HepG2 (cell line): Measurements from ENCODE around the gene PPP1R9B. TPM values are rescaled to one million over a fixed set of nuclear protein-coding genes. Genes with fewer than 3 reads are reported as not detected.

Source experiments
- ATAC-seq: fragments of 200-7000 bp; cut with Tn5 transposase; 3 replicates; pipeline ENCODE4 v1.9.1; 2020; ENCODE audit warnings: mild to moderate bottlenecking, moderate library complexity
- BruUV-seq: library from RNA; stranded (reverse); fragments of 400-500 nt; replicated peaks from 2 replicates; lab custom pipeline; 2021; lab: Mats Ljungman, UMichigan
- CTCF ChIA-PET: fragments of 300-600 bp; formaldehyde crosslinking; extraction: SDS; loops from one replicate; lab custom pipeline; 2021; ENCODE audit warnings: low total read pairs, inconsistent platforms, low intra/inter-chr PET ratio; lab: Yijun Ruan, JAX
- POLR2A ChIA-PET: fragments of 350-600 bp; sonication (Branson Sonifier 250); formaldehyde crosslinking; loops from one replicate; lab custom pipeline; 2020; ENCODE audit warnings: antibody characterized with exemption, inconsistent platforms; lab: Yijun Ruan, JAX
- DNase-seq: peaks from one replicate; pipeline ENCODE4 v3.0.0-alpha.2; 2015; ENCODE audit warnings: low spot score
- FAIRE-seq: peaks from 3 replicates; lab custom pipeline; 2011; peaks lifted over from hg19 to GRCh38; lab: Jason Lieb, UNC
- H2AFZ ChIP-seq: one replicate; pipeline ENCODE4 v1.6.1; 2011; ENCODE audit warnings: low read length, inconsistent platforms
- H3K27ac ChIP-seq: fragments of 300-600 bp; 3 replicates; pipeline ENCODE4 v1.8.0; 2011; ENCODE audit warnings: mixed run types, mild to moderate bottlenecking, mixed read lengths, low read length, inconsistent platforms; ENCODE audit not compliant: insufficient read depth; ENCODE audit errors: extremely low read length
- H3K27me3 ChIP-seq, 2 experiments: fragments of 200-600 bp in 1 of 2; 2 replicates in 1 of 2; 3 replicates in 1 of 2; pipeline versions ENCODE4 v1.6.0 to v1.8.0; 2011; ENCODE audit warnings: low read length in 2 of 2, mild to moderate bottlenecking in 2 of 2, moderate library complexity in 2 of 2, inconsistent platforms in 1 of 2; ENCODE audit not compliant: insufficient read depth in 2 of 2, control insufficient read depth in 1 of 2
- H3K36me3 ChIP-seq, 2 experiments: fragments of 200-600 bp in 1 of 2; replicated peaks in 1 of 2; 2 replicates in 1 of 2; 3 replicates in 1 of 2; pipeline versions ENCODE4 v1.5.1 to v1.8.0; 2011; ENCODE audit warnings: low read length in 2 of 2, inconsistent platforms in 1 of 2; ENCODE audit not compliant: insufficient read depth in 2 of 2, control insufficient read depth in 1 of 2
- H3K4me1 ChIP-seq: 2 replicates; pipeline ENCODE4 v1.5.1; 2012; ENCODE audit warnings: low read length, inconsistent platforms; ENCODE audit not compliant: insufficient read depth
- H3K4me2 ChIP-seq: 2 replicates; pipeline ENCODE4 v1.6.0; 2011; ENCODE audit warnings: low read depth, low read length, inconsistent platforms
- H3K4me3 ChIP-seq, 3 experiments: fragments of 200-600 bp in 1 of 3; sonication (generic), shearing (Covaris generic) in 1 of 3; replicated peaks in 1 of 3; 2 replicates each; pipeline ENCODE4 v1.5.1; 2011 to 2016; ENCODE audit warnings: low read length in 3 of 3, inconsistent platforms in 2 of 3, low read depth in 2 of 3, mild to moderate bottlenecking in 2 of 3, control low read depth in 1 of 3, mixed read lengths in 1 of 3; ENCODE audit not compliant: insufficient read depth in 1 of 3
- H3K79me2 ChIP-seq: one replicate; pipeline ENCODE4 v1.6.1; 2011; ENCODE audit warnings: low read length, inconsistent platforms; ENCODE audit not compliant: insufficient read depth
- H3K9ac ChIP-seq: 2 replicates; pipeline ENCODE4 v1.6.0; 2011; ENCODE audit warnings: mild to moderate bottlenecking, low read depth, low read length, inconsistent platforms; ENCODE audit not compliant: insufficient read depth
- H3K9me3 ChIP-seq: 2 replicates; pipeline ENCODE4 v1.5.1; 2012; ENCODE audit warnings: mild to moderate bottlenecking, low read length
- H4K20me1 ChIP-seq: 2 replicates; pipeline ENCODE4 v1.6.0; 2011; ENCODE audit warnings: inconsistent platforms, mild to moderate bottlenecking, low read length, moderate library complexity; ENCODE audit not compliant: insufficient read depth
- FOSL2 ChIP-seq: sonication (generic); formaldehyde crosslinking; IDR thresholded peaks from 2 replicates; pipeline ENCODE4 v1.4.0; 2020; ENCODE audit warnings: missing genetic modification reagents
- GATAD1 ChIP-seq: IDR thresholded peaks from 2 replicates; pipeline ENCODE4 v1.6.1; 2016; ENCODE audit warnings: missing genetic modification reagents, missing compliant biosample characterization
- KMT2B ChIP-seq: IDR thresholded peaks from 2 replicates; pipeline ENCODE4 v1.6.1; 2016; ENCODE audit warnings: missing genetic modification reagents, missing compliant biosample characterization
- ZNF20 ChIP-seq: sonication (generic); formaldehyde crosslinking; IDR thresholded peaks from 2 replicates; pipeline ENCODE4 v1.4.0; 2020; ENCODE audit warnings: mild to moderate bottlenecking, moderate library complexity, missing genetic modification reagents
- ZNF607 ChIP-seq: sonication (generic); formaldehyde crosslinking; IDR thresholded peaks from 2 replicates; pipeline ENCODE4 v1.5.1; 2020; ENCODE audit warnings: missing genetic modification reagents, mild to moderate bottlenecking, borderline replicate concordance
- ZSCAN12 ChIP-seq: sonication (generic); formaldehyde crosslinking; IDR thresholded peaks from 2 replicates; pipeline ENCODE4 v1.9.0; 2021; ENCODE audit warnings: mild to moderate bottlenecking, missing genetic modification reagents
- WGBS: methylation state at CpG from one replicate; pipeline ENCODE4 v1.1.6; 2017; ENCODE audit warnings: low lambda C conversion rate; 5-methylcytosine and 5-hydroxymethylcytosine counted together
- in situ Hi-C: cut with HindIII; loops from 2 replicates; pipeline ENCODE4 v1.10.0; 2017; ENCODE audit warnings: low pct_unique_long_range_greater_than_20kb; ENCODE audit not compliant: extremely low pct_ligation_motif_present
- intact Hi-C: fragments of 100-400 bp; cut with micrococcal nuclease; formaldehyde crosslinking; loops from one replicate; pipeline ENCODE4 v1.10.0; 2022; ENCODE audit not compliant: unreplicated experiment
- polyA plus RNA-seq, 8 experiments: library from polyadenylated mRNA; depleted of rRNA in 3 of 8; stranded (reverse) in 7 of 8; unstranded in 1 of 8; fragments of >200 nt; fragmentation: Illumina TruSeq in 4 of 8; extraction: Trizol in 4 of 8; gene quantifications; 2 replicates each; pipeline versions ENCODE4 v1.2.1 to v1.2.3, GENCODE V29; 2011 to 2016; ENCODE audit warnings: low read depth in 4 of 8, missing spikeins in 1 of 8, mixed read lengths in 1 of 8; ENCODE audit not compliant: insufficient read depth in 1 of 8
- total RNA-seq, 5 experiments: library from RNA; depleted of rRNA; stranded (reverse); fragments of >200 nt; fragmentation: Illumina TruSeq; extraction: Trizol; gene quantifications; 2 replicates each; pipeline ENCODE4 v1.2.3, GENCODE V29; 2016; ENCODE audit warnings: low read depth in 1 of 5
- TF ChIP-seq, protein P1 (sequence below): IDR thresholded peaks from 2 replicates; pipeline ENCODE4 v1.6.1; 2016; ENCODE audit warnings: low read depth, control low read depth
- TF ChIP-seq, protein P2 (sequence below): sonication (generic); formaldehyde crosslinking; IDR thresholded peaks from 2 replicates; pipeline ENCODE4 v1.4.0; 2020; ENCODE audit warnings: mild to moderate bottlenecking, low read depth, missing genetic modification reagents
- TF ChIP-seq, protein P3 (sequence below): sonication (generic); formaldehyde crosslinking; IDR thresholded peaks from 2 replicates; pipeline ENCODE4 v1.4.0; 2020; ENCODE audit warnings: missing genetic modification reagents, borderline replicate concordance

Gene PPP1R9B
- total and polyA plus RNA-seq, 2 of the 13 experiments (the other 11 are each of a cell fraction or from before 2014, with no cell fraction given): 9.4 to 15.8 TPM

DNA sequence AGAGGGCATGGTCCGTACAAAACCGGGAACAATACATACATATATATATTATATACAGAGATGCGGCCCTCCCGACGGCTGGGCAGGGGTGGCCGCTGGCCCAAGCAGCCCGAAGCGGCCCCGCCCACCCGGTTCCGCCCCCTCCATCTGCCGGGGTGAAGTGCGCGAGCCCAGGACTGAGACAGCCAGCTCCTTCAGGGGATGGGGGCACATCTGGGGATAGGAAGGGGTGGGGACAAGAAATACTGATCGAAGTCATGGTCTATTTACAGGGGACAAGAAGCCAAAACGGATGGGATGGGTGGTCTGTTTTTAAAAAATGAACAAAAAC is 16.7 kb downstream of the PPP1R9B start:
- intact Hi-C loops: loop anchor here (2.0 kb wide), 1 partner anchor 39 kb away; the partner anchor contains the start of gene PDK2
- H3K36me3 ChIP-seq: peaks cover 20 to 21% of the 10 kb centered on the region in 2 experiments; a peak in 4 of 5 replicates
- peak overlapping the region; percentile 52 for H3K27ac ChIP-seq
- H3K79me2 ChIP-seq: no peaks in the 10 kb centered on the region
- H3K4me3 ChIP-seq: no peak overlapping the region; a peak in 1 of 6 replicates
- 38% methylated on average over 16 of the region's 16 CpGs for WGBS
- no peaks in the 10 kb centered on the region for H4K20me1 ChIP-seq
- in situ Hi-C loops: no loop called here
- peak overlapping the region; percentile 48; the same call in 1 of the 2 replicates for H3K4me2 ChIP-seq
- H3K9me3 ChIP-seq: no peaks in the 10 kb centered on the region
- peaks cover 6 to 9% of the 10 kb centered on the region in 2 experiments for H3K27me3 ChIP-seq
- BruUV-seq: no TSS peak
- FAIRE-seq (no peak), DNase-seq (no peak), ATAC-seq (no peak)
- no peak overlapping the region for H2AFZ ChIP-seq
- H3K4me1 ChIP-seq: peaks cover 48% of the 10 kb centered on the region
- H3K9ac ChIP-seq: no peak overlapping the region
- ChIA-PET CTCF (no interaction called here), POLR2A (no interaction called here)
- TF ChIP-seq, protein P1, sequence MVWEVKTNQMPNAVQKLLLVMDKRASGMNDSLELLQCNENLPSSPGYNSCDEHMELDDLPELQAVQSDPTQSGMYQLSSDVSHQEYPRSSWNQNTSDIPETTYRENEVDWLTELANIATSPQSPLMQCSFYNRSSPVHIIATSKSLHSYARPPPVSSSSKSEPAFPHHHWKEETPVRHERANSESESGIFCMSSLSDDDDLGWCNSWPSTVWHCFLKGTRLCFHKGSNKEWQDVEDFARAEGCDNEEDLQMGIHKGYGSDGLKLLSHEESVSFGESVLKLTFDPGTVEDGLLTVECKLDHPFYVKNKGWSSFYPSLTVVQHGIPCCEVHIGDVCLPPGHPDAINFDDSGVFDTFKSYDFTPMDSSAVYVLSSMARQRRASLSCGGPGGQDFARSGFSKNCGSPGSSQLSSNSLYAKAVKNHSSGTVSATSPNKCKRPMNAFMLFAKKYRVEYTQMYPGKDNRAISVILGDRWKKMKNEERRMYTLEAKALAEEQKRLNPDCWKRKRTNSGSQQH (CRISPR knock-in tag): no peak
- no peak for TF ChIP-seq KMT2B (CRISPR knock-in tag)
- TF ChIP-seq, protein P2, sequence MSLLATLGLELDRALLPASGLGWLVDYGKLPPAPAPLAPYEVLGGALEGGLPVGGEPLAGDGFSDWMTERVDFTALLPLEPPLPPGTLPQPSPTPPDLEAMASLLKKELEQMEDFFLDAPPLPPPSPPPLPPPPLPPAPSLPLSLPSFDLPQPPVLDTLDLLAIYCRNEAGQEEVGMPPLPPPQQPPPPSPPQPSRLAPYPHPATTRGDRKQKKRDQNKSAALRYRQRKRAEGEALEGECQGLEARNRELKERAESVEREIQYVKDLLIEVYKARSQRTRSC: no peak
- no peak for TF ChIP-seq GATAD1 (CRISPR knock-in tag)
- no peak for TF ChIP-seq FOSL2 (CRISPR knock-in tag)
- TF ChIP-seq, protein P3, sequence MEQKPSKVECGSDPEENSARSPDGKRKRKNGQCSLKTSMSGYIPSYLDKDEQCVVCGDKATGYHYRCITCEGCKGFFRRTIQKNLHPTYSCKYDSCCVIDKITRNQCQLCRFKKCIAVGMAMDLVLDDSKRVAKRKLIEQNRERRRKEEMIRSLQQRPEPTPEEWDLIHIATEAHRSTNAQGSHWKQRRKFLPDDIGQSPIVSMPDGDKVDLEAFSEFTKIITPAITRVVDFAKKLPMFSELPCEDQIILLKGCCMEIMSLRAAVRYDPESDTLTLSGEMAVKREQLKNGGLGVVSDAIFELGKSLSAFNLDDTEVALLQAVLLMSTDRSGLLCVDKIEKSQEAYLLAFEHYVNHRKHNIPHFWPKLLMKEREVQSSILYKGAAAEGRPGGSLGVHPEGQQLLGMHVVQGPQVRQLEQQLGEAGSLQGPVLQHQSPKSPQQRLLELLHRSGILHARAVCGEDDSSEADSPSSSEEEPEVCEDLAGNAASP (CRISPR knock-in tag): no peak
- no peak for TF ChIP-seq ZSCAN12
- TF ChIP-seq ZNF607 (CRISPR knock-in tag): no peak
- TF ChIP-seq ZNF20 (CRISPR knock-in tag): no peak
